Islet precursor cell (in vitro differentiated cells): Measurements from ENCODE around the gene PRAMEF33.
"Not testable (repeated sequence)": the region's sequence is repeated elsewhere in the genome, so short reads cannot be mapped to it uniquely, and the experiment has no call there.

ENCODE experiments used
- DNase-seq: peaks from one replicate; pipeline ENCODE4 v3.0.0-alpha.2; 2018

The PRAMEF33 gene

GRCh38 chr1:13303239-13303638 is at the start of gene PRAMEF33:
TSS of gene PRAMEF33 (plus strand) at chr1:13303539. CDS start at chr1:13305955, 2,416 bp downstream.
- DNase-seq: not testable (repeated sequence)

- not testable (repeated sequence) for DNase-seq
These were observed 49.4 kb upstream of the PRAMEF33 start, which contains the start of gene PRAMEF5 for GRCh38 chr1:13253898-13254297. TSS of gene PRAMEF5 (plus strand) at chr1:13254198. CDS start at chr1:13259269, 5,071 bp downstream.

GRCh38 chr1:13265124-13265523 is 38.2 kb upstream of the PRAMEF33 start:
- DNase-seq: not testable (repeated sequence)

- not testable (repeated sequence) for DNase-seq
These were observed 26.3 kb upstream of the PRAMEF33 start for GRCh38 chr1:13277016-13277415.

GRCh38 chr1:13279617-13280016 is 23.7 kb upstream of the PRAMEF33 start:
- not testable (repeated sequence) for DNase-seq

- DNase-seq: not testable (repeated sequence)
These were observed 18.3 kb upstream of the PRAMEF33 start, which contains the start of gene PRAMEF8 for GRCh38 chr1:13285037-13285436. TSS of gene PRAMEF8 (minus strand) at chr1:13285137. CDS start at chr1:13284091, 1,046 bp downstream.

- not testable (repeated sequence) for DNase-seq
These were observed 14.3 kb upstream of the PRAMEF33 start for GRCh38 chr1:13289030-13289429.

- DNase-seq: not testable (repeated sequence)
These were observed 6.0 kb upstream of the PRAMEF33 start for GRCh38 chr1:13297216-13297931.

- not testable (repeated sequence) for DNase-seq
These were observed 4.6 kb upstream of the PRAMEF33 start for GRCh38 chr1:13298699-13299098.

- DNase-seq: not testable (repeated sequence)
These were observed 1.1 kb upstream of the PRAMEF33 start for GRCh38 chr1:13302197-13302596.

GRCh38 chr1:13315281-13315680 is 11.9 kb downstream of the PRAMEF33 start, which contains the start of gene PRAMEF15:
TSS of gene PRAMEF15 (plus strand) at chr1:13315581. CDS start at chr1:13318408, 2,827 bp downstream.
- not testable (repeated sequence) for DNase-seq

- DNase-seq: not testable (repeated sequence)
These were observed 39.2 kb downstream of the PRAMEF33 start for GRCh38 chr1:13342496-13342895.

GRCh38 chr1:13347034-13347433 is 43.7 kb downstream of the PRAMEF33 start, which contains the start of gene PRAMEF14:
TSS of gene PRAMEF14 (minus strand) at chr1:13347134. CDS start at chr1:13345314, 1,820 bp downstream.
- not testable (repeated sequence) for DNase-seq

- DNase-seq: peak; percentile 12
These were observed 50.1 kb downstream of the PRAMEF33 start for GRCh38 chr1:13353476-13353875.

GRCh38 chr1:13354475-13354874 is 51.1 kb downstream of the PRAMEF33 start:
- DNase-seq: not testable (repeated sequence)

- not testable (repeated sequence) for DNase-seq
These were observed 53.4 kb downstream of the PRAMEF33 start for GRCh38 chr1:13356774-13357173.
